Keratinocyte (primary cell): Measurements from ENCODE around the gene SFXN3. TPM values are rescaled to one million over a fixed set of nuclear protein-coding genes. Genes with fewer than 3 reads are reported as not detected.

ENCODE experiments used
- DNase-seq: peaks from one replicate; pipeline ENCODE4 v3.0.0-alpha.2; 2011; ENCODE audit warnings: low read depth, missing footprints, low spot score
- FAIRE-seq: peaks from 2 replicates; lab custom pipeline; 2011; peaks lifted over from hg19 to GRCh38; lab: Jason Lieb, UNC
- H2AFZ ChIP-seq: 2 replicates; pipeline ENCODE4 v1.6.0; 2012; ENCODE audit warnings: low read length, control low read depth, inconsistent platforms; ENCODE audit not compliant: control insufficient read depth
- H3K27ac ChIP-seq: 2 replicates; pipeline ENCODE4 v1.5.1; 2011; ENCODE audit warnings: low read length; ENCODE audit not compliant: control insufficient read depth, insufficient read depth
- H3K27me3 ChIP-seq: 3 replicates; pipeline ENCODE4 v1.6.0; 2011; ENCODE audit warnings: low read length; ENCODE audit not compliant: control insufficient read depth, insufficient read depth; ENCODE audit errors: extremely low read depth
- H3K36me3 ChIP-seq, 2 experiments: 2 replicates in 1 of 2; 3 replicates in 1 of 2; pipeline ENCODE4 v1.5.1; 2011; ENCODE audit warnings: low read length in 2 of 2, mild to moderate bottlenecking in 1 of 2; ENCODE audit not compliant: control insufficient read depth in 2 of 2, insufficient read depth in 2 of 2; ENCODE audit errors: extremely low read depth in 1 of 2
- H3K4me1 ChIP-seq: 3 replicates; pipeline ENCODE4 v1.5.1; 2011; ENCODE audit warnings: low read length; ENCODE audit not compliant: control insufficient read depth, insufficient read depth; ENCODE audit errors: extremely low read depth
- H3K4me2 ChIP-seq: 3 replicates; pipeline ENCODE4 v1.6.0; 2011; ENCODE audit warnings: low read depth, low read length; ENCODE audit not compliant: control insufficient read depth, insufficient read depth; ENCODE audit errors: extremely low read depth
- H3K4me3 ChIP-seq, 3 experiments: fragments of 200-600 bp in 1 of 3; sonication (generic) in 1 of 3; 2 replicates in 2 of 3; 3 replicates in 1 of 3; pipeline ENCODE4 v1.5.1; 2011 to 2016; ENCODE audit warnings: low read length in 3 of 3, mild to moderate bottlenecking in 3 of 3, control low read depth in 2 of 3, inconsistent platforms in 1 of 3, low read depth in 1 of 3, mixed read lengths in 1 of 3, mixed run types in 1 of 3, moderate library complexity in 1 of 3; ENCODE audit not compliant: control insufficient read depth in 2 of 3, insufficient read depth in 2 of 3; ENCODE audit errors: extremely low read depth in 1 of 3
- H3K79me2 ChIP-seq: 2 replicates; pipeline ENCODE4 v1.6.0; 2012; ENCODE audit warnings: low read length; ENCODE audit not compliant: control insufficient read depth, insufficient read depth
- H3K9ac ChIP-seq: 3 replicates; pipeline ENCODE4 v1.6.0; 2011; ENCODE audit warnings: low read length; ENCODE audit not compliant: control insufficient read depth, insufficient read depth; ENCODE audit errors: extremely low read depth
- H3K9me1 ChIP-seq: 3 replicates; pipeline ENCODE4 v1.6.0; 2011; ENCODE audit warnings: low read length; ENCODE audit not compliant: control insufficient read depth, insufficient read depth; ENCODE audit errors: extremely low read depth
- H3K9me3 ChIP-seq: 2 replicates; pipeline ENCODE4 v1.5.1; 2012; ENCODE audit warnings: low read depth, low read length; ENCODE audit not compliant: control insufficient read depth
- H4K20me1 ChIP-seq: 3 replicates; pipeline ENCODE4 v1.6.0; 2011; ENCODE audit warnings: low read length; ENCODE audit not compliant: control insufficient read depth, insufficient read depth; ENCODE audit errors: extremely low read depth
- CTCF ChIP-seq, 3 experiments: IDR thresholded peaks in 1 of 3; conservative IDR thresholded peaks in 1 of 3; optimal IDR thresholded peaks in 1 of 3; 2 replicates in 2 of 3; 3 replicates in 1 of 3; pipeline versions ENCODE3 to v1.5.1; 2011; ENCODE audit warnings: low read length in 3 of 3, mild to moderate bottlenecking in 3 of 3, moderate library complexity in 2 of 3, control low read depth in 1 of 3, inconsistent platforms in 1 of 3; ENCODE audit not compliant: insufficient read depth in 2 of 3; ENCODE audit errors: extremely low read depth in 1 of 3
- EZH2 ChIP-seq: IDR thresholded peaks from one replicate; pipeline ENCODE4 v1.6.1; 2012; ENCODE audit warnings: inconsistent platforms, mild to moderate bottlenecking, low read length, moderate library complexity
- dilution Hi-C: fragments of 300-500 bp; cut with MboI; formaldehyde crosslinking; loops from one replicate; pipeline ENCODE4 v1.7.0; 2020; ENCODE audit warnings: low sequenced_read_pairs; ENCODE audit not compliant: extremely low pct_ligation_motif_present
- polyA plus RNA-seq, 5 experiments: library from polyadenylated mRNA; depleted of rRNA in 3 of 5; stranded (reverse) in 3 of 5; stranded (forward) in 1 of 5; unstranded in 1 of 5; fragments of >200 nt; gene quantifications; 1 replicate in 1 of 5; 2 replicates in 3 of 5; 3 replicates in 1 of 5; pipeline versions ENCODE4 v1.2.1 to v1.2.3, GENCODE V29; 2011 to 2012; ENCODE audit warnings: missing spikeins in 2 of 5, low read depth in 1 of 5, low replicate concordance in 1 of 5

The SFXN3 gene
- polyA plus RNA-seq, 1 donor (not counting 4 experiments of a cell fraction or from before 2014, with no cell fraction given): 77.0 TPM

GRCh38 chr10:101087965-101088364 is 56.9 kb downstream of the SFXN3 start:
- DNase-seq (no peak), FAIRE-seq (no peak)
- dilution Hi-C loops: no loop called here
- H3K9me1 ChIP-seq: peaks cover 2% of the 10 kb centered on the region
- no peak overlapping the region for H3K9ac ChIP-seq
- H2AFZ ChIP-seq: no peak overlapping the region
- no peak overlapping the region for H3K4me3 ChIP-seq
- H3K4me2 ChIP-seq: peak overlapping the region; percentile 12
- peaks cover 15% of the 10 kb centered on the region for H3K27me3 ChIP-seq
- H3K36me3 ChIP-seq: no peaks in the 10 kb centered on the region
- no peak for TF ChIP-seq EZH2
- TF ChIP-seq CTCF (optimal IDR thresholded peaks at IDR 0.05 in 1 of 3, IDR thresholded peaks at IDR 0.05 in 1 of 3, conservative IDR thresholded peaks at IDR 0.05 in 1 of 3; ENCODE audit: extremely low read depth in 1 of 3, insufficient read depth in 2 of 3, low read length in 3 of 3): no peak
- no peak overlapping the region for H3K27ac ChIP-seq
- peaks cover 26% of the 10 kb centered on the region for H3K4me1 ChIP-seq
- H4K20me1 ChIP-seq: no peaks in the 10 kb centered on the region
- no peaks in the 10 kb centered on the region for H3K79me2 ChIP-seq
- H3K9me3 ChIP-seq: no peaks in the 10 kb centered on the region

GRCh38 chr10:101089520-101090299 is 58.7 kb downstream of the SFXN3 start:
- Histone ChIP-seq H3K27ac (no peak overlapping the region), H3K79me2 (no peaks in the 10 kb centered on the region), H3K9me1 (peaks cover 2% of the 10 kb centered on the region), H3K4me2 (no peak overlapping the region), H2AFZ (no peak overlapping the region), H3K4me1 (peaks cover 26% of the 10 kb centered on the region), H4K20me1 (no peaks in the 10 kb centered on the region), H3K27me3 (peaks cover 15% of the 10 kb centered on the region), H3K4me3 (no peak overlapping the region), H3K9ac (no peak overlapping the region), H3K9me3 (no peaks in the 10 kb centered on the region), H3K36me3 (no peaks in the 10 kb centered on the region)
- dilution Hi-C loops: no loop called here
- FAIRE-seq: no peak
- TF ChIP-seq CTCF (optimal IDR thresholded peaks at IDR 0.05 in 1 of 3, IDR thresholded peaks at IDR 0.05 in 1 of 3, conservative IDR thresholded peaks at IDR 0.05 in 1 of 3; ENCODE audit: extremely low read depth in 1 of 3, insufficient read depth in 2 of 3, low read length in 3 of 3) (no peak), EZH2 (no peak)
- DNase-seq: no peak
